A549 (cell line): ENCODE measurements around the gene CORO2B.

ENCODE experiments used
- CTCF ChIP-seq: fragments of >200 bp; sonication (Bioruptor Twin); formaldehyde crosslinking; IDR thresholded peaks from 3 replicates; pipeline ENCODE4 v1.5.1; 2016
- EP300 ChIP-seq, 2 experiments: fragments of >200 bp; sonication (Bioruptor Twin); formaldehyde crosslinking; IDR thresholded peaks; 2 replicates in 1 of 2; 3 replicates in 1 of 2; pipeline ENCODE4 v1.6.1; 2016 to 2017
- JUN ChIP-seq, 2 experiments: fragments of >200 bp; sonication (Bioruptor Twin); formaldehyde crosslinking; IDR thresholded peaks; 2 replicates in 1 of 2; 3 replicates in 1 of 2; pipeline ENCODE4 v1.6.1; 2016 to 2017
- MAX ChIP-seq: IDR thresholded peaks from 2 replicates; pipeline ENCODE4 v1.6.1; 2012
- POLR2A ChIP-seq: IDR thresholded peaks from 2 replicates; pipeline ENCODE4 v1.6.1; 2012; ENCODE audit warnings: mild to moderate bottlenecking, low read length
- RAD21 ChIP-seq, 2 experiments: fragments of >200 bp in 1 of 2; sonication (Bioruptor Twin) in 1 of 2; formaldehyde crosslinking in 1 of 2; IDR thresholded peaks in 1 of 2; conservative IDR thresholded peaks in 1 of 2; 2 replicates in 1 of 2; 3 replicates in 1 of 2; pipeline ENCODE4 v1.6.1; 2012 to 2018; ENCODE audit warnings: inconsistent platforms in 1 of 2
- RCOR1 ChIP-seq: fragments of 150-350 bp; IDR thresholded peaks from 2 replicates; pipeline ENCODE4 v1.6.1; 2014; ENCODE audit warnings: antibody characterized with exemption, low read length, low read depth
- RNF2 ChIP-seq: fragments of 200-600 bp; sonication (generic); IDR thresholded peaks from 2 replicates; pipeline ENCODE4 v1.6.1; 2016; ENCODE audit warnings: low read depth, mild to moderate bottlenecking, antibody characterized with exemption, moderate library complexity, borderline replicate concordance
- TP53 ChIP-seq: fragments of 250-450 bp; sonication (Bioruptor Pico); IDR thresholded peaks from 2 replicates; pipeline ENCODE4 v1.5.0; 2021; ENCODE audit warnings: mild to moderate bottlenecking, moderate library complexity

DNA sequence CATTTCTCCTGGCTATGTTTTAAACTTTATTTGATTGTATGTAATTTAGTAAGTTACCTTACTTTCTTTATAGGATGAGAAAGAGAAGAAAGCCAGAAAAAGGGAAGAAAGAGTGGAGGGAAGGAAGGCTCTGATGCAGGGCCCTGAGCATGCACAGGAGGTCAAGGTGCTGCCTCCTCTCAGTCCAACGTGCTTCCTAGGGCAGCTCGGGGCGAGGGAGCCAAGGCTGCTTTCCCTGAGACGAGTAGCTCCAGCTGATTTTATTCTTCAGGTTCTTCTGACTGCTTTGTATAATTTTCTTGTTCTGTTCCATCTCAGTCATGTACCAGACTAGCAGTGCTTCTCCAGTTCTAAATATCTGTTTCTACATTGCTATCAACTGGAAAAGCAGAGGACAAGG lies 3.4 kb downstream of the CORO2B start:
- TF ChIP-seq EP300 (IDR thresholded peaks at IDR 0.05) (no peak), RAD21 (conservative IDR thresholded peaks at IDR 0.05 in 1 of 2, IDR thresholded peaks at IDR 0.05 in 1 of 2) (no peak), CTCF (no peak), TP53 (CRISPR knock-in tag) (no peak), RNF2 (no peak), JUN (IDR thresholded peaks at IDR 0.05) (no peak), RCOR1 (no peak), MAX (no peak), POLR2A (no peak)
